Keratinocyte (primary cell): ENCODE measurements around the gene FOXJ3. TPM values are rescaled to one million over a fixed set of nuclear protein-coding genes. Genes with fewer than 3 reads are reported as not detected.

Experiments used
- DNase-seq: peaks from one replicate; pipeline ENCODE4 v3.0.0-alpha.2; 2011; ENCODE audit warnings: low read depth, missing footprints, low spot score
- FAIRE-seq: peaks from 2 replicates; lab custom pipeline; 2011; peaks lifted over from hg19 to GRCh38; lab: Jason Lieb, UNC
- H2AFZ ChIP-seq: 2 replicates; pipeline ENCODE4 v1.6.0; 2012; ENCODE audit warnings: low read length, control low read depth, inconsistent platforms; ENCODE audit not compliant: control insufficient read depth
- H3K27ac ChIP-seq: 2 replicates; pipeline ENCODE4 v1.5.1; 2011; ENCODE audit warnings: low read length; ENCODE audit not compliant: control insufficient read depth, insufficient read depth
- H3K27me3 ChIP-seq: 3 replicates; pipeline ENCODE4 v1.6.0; 2011; ENCODE audit warnings: low read length; ENCODE audit not compliant: control insufficient read depth, insufficient read depth; ENCODE audit errors: extremely low read depth
- H3K36me3 ChIP-seq, 2 experiments: 2 replicates in 1 of 2; 3 replicates in 1 of 2; pipeline ENCODE4 v1.5.1; 2011; ENCODE audit warnings: low read length in 2 of 2, mild to moderate bottlenecking in 1 of 2; ENCODE audit not compliant: control insufficient read depth in 2 of 2, insufficient read depth in 2 of 2; ENCODE audit errors: extremely low read depth in 1 of 2
- H3K4me1 ChIP-seq: 3 replicates; pipeline ENCODE4 v1.5.1; 2011; ENCODE audit warnings: low read length; ENCODE audit not compliant: control insufficient read depth, insufficient read depth; ENCODE audit errors: extremely low read depth
- H3K4me2 ChIP-seq: 3 replicates; pipeline ENCODE4 v1.6.0; 2011; ENCODE audit warnings: low read depth, low read length; ENCODE audit not compliant: control insufficient read depth, insufficient read depth; ENCODE audit errors: extremely low read depth
- H3K4me3 ChIP-seq, 3 experiments: fragments of 200-600 bp in 1 of 3; sonication (generic) in 1 of 3; 2 replicates in 2 of 3; 3 replicates in 1 of 3; pipeline ENCODE4 v1.5.1; 2011 to 2016; ENCODE audit warnings: low read length in 3 of 3, mild to moderate bottlenecking in 3 of 3, control low read depth in 2 of 3, inconsistent platforms in 1 of 3, low read depth in 1 of 3, mixed read lengths in 1 of 3, mixed run types in 1 of 3, moderate library complexity in 1 of 3; ENCODE audit not compliant: control insufficient read depth in 2 of 3, insufficient read depth in 2 of 3; ENCODE audit errors: extremely low read depth in 1 of 3
- H3K79me2 ChIP-seq: 2 replicates; pipeline ENCODE4 v1.6.0; 2012; ENCODE audit warnings: low read length; ENCODE audit not compliant: control insufficient read depth, insufficient read depth
- H3K9ac ChIP-seq: 3 replicates; pipeline ENCODE4 v1.6.0; 2011; ENCODE audit warnings: low read length; ENCODE audit not compliant: control insufficient read depth, insufficient read depth; ENCODE audit errors: extremely low read depth
- H3K9me1 ChIP-seq: 3 replicates; pipeline ENCODE4 v1.6.0; 2011; ENCODE audit warnings: low read length; ENCODE audit not compliant: control insufficient read depth, insufficient read depth; ENCODE audit errors: extremely low read depth
- H3K9me3 ChIP-seq: 2 replicates; pipeline ENCODE4 v1.5.1; 2012; ENCODE audit warnings: low read depth, low read length; ENCODE audit not compliant: control insufficient read depth
- H4K20me1 ChIP-seq: 3 replicates; pipeline ENCODE4 v1.6.0; 2011; ENCODE audit warnings: low read length; ENCODE audit not compliant: control insufficient read depth, insufficient read depth; ENCODE audit errors: extremely low read depth
- CTCF ChIP-seq, 3 experiments: IDR thresholded peaks in 1 of 3; conservative IDR thresholded peaks in 1 of 3; optimal IDR thresholded peaks in 1 of 3; 2 replicates in 2 of 3; 3 replicates in 1 of 3; pipeline versions ENCODE3 to v1.5.1; 2011; ENCODE audit warnings: low read length in 3 of 3, mild to moderate bottlenecking in 3 of 3, moderate library complexity in 2 of 3, control low read depth in 1 of 3, inconsistent platforms in 1 of 3; ENCODE audit not compliant: insufficient read depth in 2 of 3; ENCODE audit errors: extremely low read depth in 1 of 3
- EZH2 ChIP-seq: IDR thresholded peaks from one replicate; pipeline ENCODE4 v1.6.1; 2012; ENCODE audit warnings: inconsistent platforms, mild to moderate bottlenecking, low read length, moderate library complexity
- dilution Hi-C: fragments of 300-500 bp; cut with MboI; formaldehyde crosslinking; loops from one replicate; pipeline ENCODE4 v1.7.0; 2020; ENCODE audit warnings: low sequenced_read_pairs; ENCODE audit not compliant: extremely low pct_ligation_motif_present
- polyA plus RNA-seq, 5 experiments: library from polyadenylated mRNA; depleted of rRNA in 3 of 5; stranded (reverse) in 3 of 5; stranded (forward) in 1 of 5; unstranded in 1 of 5; fragments of >200 nt; gene quantifications; 1 replicate in 1 of 5; 2 replicates in 3 of 5; 3 replicates in 1 of 5; pipeline versions ENCODE4 v1.2.1 to v1.2.3, GENCODE V29; 2011 to 2012; ENCODE audit warnings: missing spikeins in 2 of 5, low read depth in 1 of 5, low replicate concordance in 1 of 5

Gene FOXJ3
- polyA plus RNA-seq, 1 donor (not counting 4 experiments of a cell fraction or from before 2014, with no cell fraction given), result 40.2 TPM

GRCh38 chr1:42163114-42163513, 171.9 kb downstream of the FOXJ3 start:
- TF ChIP-seq CTCF (optimal IDR thresholded peaks at IDR 0.05 in 1 of 3, IDR thresholded peaks at IDR 0.05 in 1 of 3, conservative IDR thresholded peaks at IDR 0.05 in 1 of 3; ENCODE audit: extremely low read depth in 1 of 3, insufficient read depth in 2 of 3, low read length in 3 of 3), result no peak
- no peak for TF ChIP-seq EZH2
- Histone ChIP-seq H3K9me3 (peaks cover 4% of the 10 kb centered on the region), H2AFZ (no peak overlapping the region), H3K36me3 (no peaks in the 10 kb centered on the region), H3K9me1 (peaks cover 6% of the 10 kb centered on the region), H3K4me1 (peaks cover 14% of the 10 kb centered on the region), H4K20me1 (no peaks in the 10 kb centered on the region), H3K4me2 (no peak overlapping the region), H3K9ac (no peak overlapping the region), H3K27ac (no peak overlapping the region), H3K79me2 (no peaks in the 10 kb centered on the region), H3K4me3 (no peak overlapping the region), H3K27me3 (no peaks in the 10 kb centered on the region)
- no peak for FAIRE-seq
- DNase-seq, result no peak
- dilution Hi-C loops, result no loop called here

GRCh38 chr1:42162181-42162580, 172.9 kb downstream of the FOXJ3 start:
- TF ChIP-seq EZH2 (no peak), CTCF (optimal IDR thresholded peaks at IDR 0.05 in 1 of 3, IDR thresholded peaks at IDR 0.05 in 1 of 3, conservative IDR thresholded peaks at IDR 0.05 in 1 of 3; ENCODE audit: extremely low read depth in 1 of 3, insufficient read depth in 2 of 3, low read length in 3 of 3) (no peak)
- H3K79me2 ChIP-seq, result no peaks in the 10 kb centered on the region
- H2AFZ ChIP-seq, result no peak overlapping the region
- no peak overlapping the region for H3K4me2 ChIP-seq
- H4K20me1 ChIP-seq, result no peaks in the 10 kb centered on the region
- no peaks in the 10 kb centered on the region for H3K27me3 ChIP-seq
- FAIRE-seq (no peak), DNase-seq (no peak)
- dilution Hi-C loops, result no loop called here
- peaks cover 4% of the 10 kb centered on the region for H3K9me3 ChIP-seq
- H3K9me1 ChIP-seq, result peaks cover 6% of the 10 kb centered on the region
- peaks cover 14% of the 10 kb centered on the region for H3K4me1 ChIP-seq
- H3K4me3 ChIP-seq, result no peak overlapping the region
- H3K36me3 ChIP-seq, result no peaks in the 10 kb centered on the region
- no peak overlapping the region for H3K9ac ChIP-seq
- no peak overlapping the region for H3K27ac ChIP-seq
